ENCODE measurements around the gene ANTXR1. TPM values are rescaled to one million over a fixed set of nuclear protein-coding genes. Genes with fewer than 3 reads are reported as not detected.

The ANTXR1 gene
- total RNA-seq, 1 donor from 2014 or later = 144 TPM

DNA sequence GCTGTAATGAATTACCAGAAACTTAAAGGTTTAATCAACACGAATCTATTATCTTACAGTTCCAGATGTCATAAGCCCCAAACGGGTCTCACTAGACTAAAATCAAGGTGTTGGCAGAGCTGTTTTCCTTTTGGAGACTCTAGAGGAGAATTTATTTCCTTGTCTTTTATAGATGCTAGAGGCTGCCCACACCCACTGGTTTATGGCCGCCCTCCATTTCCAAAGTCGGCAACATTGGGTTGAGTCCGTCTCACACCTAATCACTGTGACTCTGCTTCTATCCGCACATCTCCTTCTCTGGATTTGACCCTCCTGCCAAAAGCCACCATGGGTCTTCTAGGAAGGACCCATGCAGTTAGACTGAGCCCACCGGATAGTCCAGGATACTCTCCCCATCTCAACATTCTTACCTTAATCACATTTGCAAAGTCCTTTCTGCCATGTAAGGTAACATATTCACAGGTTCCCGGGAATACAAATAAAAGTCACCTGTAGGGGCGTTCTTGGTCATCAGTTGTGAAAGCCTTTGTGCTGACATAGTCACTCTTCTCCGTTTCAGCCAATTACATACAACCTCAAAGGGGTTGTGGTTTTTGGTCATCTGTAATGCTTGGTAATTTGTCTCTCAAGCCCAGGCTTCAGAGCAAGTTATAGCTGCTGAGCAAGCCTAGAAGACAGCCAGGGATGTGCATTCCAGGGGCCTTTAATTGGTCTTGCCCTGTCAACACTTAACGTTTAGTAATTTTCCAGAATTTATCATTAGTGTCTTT lies 179.4 kb downstream of the ANTXR1 start:
- TF ChIP-seq, protein P1, sequence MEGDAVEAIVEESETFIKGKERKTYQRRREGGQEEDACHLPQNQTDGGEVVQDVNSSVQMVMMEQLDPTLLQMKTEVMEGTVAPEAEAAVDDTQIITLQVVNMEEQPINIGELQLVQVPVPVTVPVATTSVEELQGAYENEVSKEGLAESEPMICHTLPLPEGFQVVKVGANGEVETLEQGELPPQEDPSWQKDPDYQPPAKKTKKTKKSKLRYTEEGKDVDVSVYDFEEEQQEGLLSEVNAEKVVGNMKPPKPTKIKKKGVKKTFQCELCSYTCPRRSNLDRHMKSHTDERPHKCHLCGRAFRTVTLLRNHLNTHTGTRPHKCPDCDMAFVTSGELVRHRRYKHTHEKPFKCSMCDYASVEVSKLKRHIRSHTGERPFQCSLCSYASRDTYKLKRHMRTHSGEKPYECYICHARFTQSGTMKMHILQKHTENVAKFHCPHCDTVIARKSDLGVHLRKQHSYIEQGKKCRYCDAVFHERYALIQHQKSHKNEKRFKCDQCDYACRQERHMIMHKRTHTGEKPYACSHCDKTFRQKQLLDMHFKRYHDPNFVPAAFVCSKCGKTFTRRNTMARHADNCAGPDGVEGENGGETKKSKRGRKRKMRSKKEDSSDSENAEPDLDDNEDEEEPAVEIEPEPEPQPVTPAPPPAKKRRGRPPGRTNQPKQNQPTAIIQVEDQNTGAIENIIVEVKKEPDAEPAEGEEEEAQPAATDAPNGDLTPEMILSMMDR (IDR thresholded peaks at IDR 0.05; ENCODE audit: unreplicated experiment) = no peak
- Mint-ChIP-seq H3K27me3 (ENCODE audit: low read depth) (no peaks in the 10 kb centered on the region), H3K4me1 (peaks cover 17% of the 10 kb centered on the region), H3K27ac (no peak overlapping the region), H3K9me3 (no peaks in the 10 kb centered on the region), H3K4me3 (no peak overlapping the region), H3K36me3 (peaks cover 62% of the 10 kb centered on the region)
- no peak for DNase-seq (ENCODE audit: low spot score in 2 of 2, unreplicated experiment in 2 of 2)

DNA sequence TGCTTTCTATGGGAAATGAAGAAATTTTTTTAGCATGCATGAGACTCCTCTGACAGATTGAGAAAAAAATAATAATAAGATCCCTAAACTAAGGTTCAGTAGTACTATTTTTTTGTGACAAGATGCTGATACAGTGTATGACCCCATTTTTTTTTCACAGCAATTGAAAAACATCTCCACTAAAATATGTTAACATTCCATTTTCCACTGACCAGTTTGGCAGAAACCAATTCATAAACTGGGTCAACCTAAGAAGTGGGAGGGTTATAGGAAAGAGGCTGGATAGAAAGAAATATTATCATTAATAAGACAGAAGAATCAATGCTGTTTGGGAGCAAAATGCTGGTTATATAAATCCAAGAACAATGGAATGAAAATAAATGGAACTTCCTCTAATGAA lies 182.7 kb downstream of the ANTXR1 start:
- peaks cover 62% of the 10 kb centered on the region for H3K36me3 Mint-ChIP-seq
- TF ChIP-seq, protein P1 (IDR thresholded peaks at IDR 0.05; ENCODE audit: unreplicated experiment) = no peak
- H3K27me3 Mint-ChIP-seq (ENCODE audit: low read depth) = no peaks in the 10 kb centered on the region
- H3K4me1 Mint-ChIP-seq = peaks cover 12% of the 10 kb centered on the region
- DNase-seq (ENCODE audit: low spot score in 2 of 2, unreplicated experiment in 2 of 2) = no peak
- no peaks in the 10 kb centered on the region for H3K9me3 Mint-ChIP-seq
- H3K4me3 Mint-ChIP-seq = no peak overlapping the region
- H3K27ac Mint-ChIP-seq = no peak overlapping the region

DNA sequence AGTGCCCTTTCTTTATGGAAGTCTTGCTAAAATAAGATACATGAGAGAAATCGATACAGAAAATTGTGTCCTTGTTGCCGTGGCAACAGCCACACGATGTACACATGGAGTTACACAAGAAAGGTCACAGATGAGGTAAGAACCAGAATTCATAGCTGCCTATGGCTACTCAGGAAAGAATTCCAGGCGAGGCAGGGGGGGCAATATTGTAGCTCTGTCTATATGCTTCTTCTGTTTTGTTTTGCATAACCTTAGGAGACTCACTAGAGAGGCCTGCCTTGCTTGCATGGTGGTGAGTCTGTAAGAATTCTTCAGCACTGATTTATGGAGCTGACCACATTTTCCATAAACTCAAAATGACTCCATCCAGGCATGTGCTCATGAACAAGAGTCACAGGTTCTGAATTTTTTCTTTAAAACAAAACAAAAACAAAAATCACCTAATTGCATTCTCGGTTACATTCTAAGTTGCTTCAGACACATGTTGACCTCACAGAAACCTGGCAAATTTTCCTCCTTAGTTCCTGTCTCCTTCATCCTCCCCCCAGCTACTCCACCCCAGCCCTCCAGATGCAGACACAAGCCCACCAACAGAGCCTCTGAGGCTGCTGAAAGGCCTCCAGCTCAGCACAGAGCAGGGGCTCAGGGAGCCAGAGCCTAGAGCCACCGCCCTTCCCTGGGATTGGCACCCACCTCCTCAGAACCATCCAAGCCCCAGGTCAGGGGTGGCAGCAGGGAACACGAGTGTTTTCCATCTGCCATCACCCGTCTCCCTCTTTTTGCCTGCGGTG lies 183.5 kb downstream of the ANTXR1 start:
- no peaks in the 10 kb centered on the region for H3K27me3 Mint-ChIP-seq (ENCODE audit: low read depth)
- H3K4me3 Mint-ChIP-seq = no peak overlapping the region
- no peak overlapping the region for H3K27ac Mint-ChIP-seq
- H3K9me3 Mint-ChIP-seq = no peaks in the 10 kb centered on the region
- peaks cover 7% of the 10 kb centered on the region for H3K4me1 Mint-ChIP-seq
- peaks cover 59% of the 10 kb centered on the region for H3K36me3 Mint-ChIP-seq
- TF ChIP-seq, protein P1 (IDR thresholded peaks at IDR 0.05; ENCODE audit: unreplicated experiment) = no peak
- no peak for DNase-seq (ENCODE audit: low spot score in 2 of 2, unreplicated experiment in 2 of 2)

DNA sequence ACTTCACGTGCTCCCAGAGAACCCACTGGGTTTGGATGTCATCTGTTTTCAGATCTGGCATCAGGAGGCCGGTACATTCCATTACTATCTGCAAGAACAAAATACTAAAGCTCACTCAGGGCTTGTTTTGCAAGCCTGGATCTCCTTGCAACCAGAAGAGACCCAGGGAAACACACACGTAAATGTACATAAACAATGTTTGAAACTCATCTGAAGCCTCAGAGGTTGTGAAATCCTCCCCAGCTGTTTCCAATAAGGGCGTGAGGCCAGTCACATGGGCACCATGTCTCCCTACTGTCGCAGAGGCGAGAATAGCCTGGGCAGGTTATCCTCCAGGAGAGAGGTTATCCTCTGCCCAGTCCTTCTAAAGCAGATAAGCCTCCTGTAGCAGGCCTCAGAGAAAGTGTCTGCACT lies 187.1 kb downstream of the ANTXR1 start:
- TF ChIP-seq, protein P1 (IDR thresholded peaks at IDR 0.05; ENCODE audit: unreplicated experiment) = no peak
- H3K9me3 Mint-ChIP-seq = no peaks in the 10 kb centered on the region
- peaks cover 42% of the 10 kb centered on the region for H3K36me3 Mint-ChIP-seq
- H3K27ac Mint-ChIP-seq = no peak overlapping the region
- no peaks in the 10 kb centered on the region for H3K27me3 Mint-ChIP-seq (ENCODE audit: low read depth)
- DNase-seq (ENCODE audit: low spot score in 2 of 2, unreplicated experiment in 2 of 2) = no peak
- no peak overlapping the region for H3K4me3 Mint-ChIP-seq
- H3K4me1 Mint-ChIP-seq = peaks cover 3% of the 10 kb centered on the region

DNA sequence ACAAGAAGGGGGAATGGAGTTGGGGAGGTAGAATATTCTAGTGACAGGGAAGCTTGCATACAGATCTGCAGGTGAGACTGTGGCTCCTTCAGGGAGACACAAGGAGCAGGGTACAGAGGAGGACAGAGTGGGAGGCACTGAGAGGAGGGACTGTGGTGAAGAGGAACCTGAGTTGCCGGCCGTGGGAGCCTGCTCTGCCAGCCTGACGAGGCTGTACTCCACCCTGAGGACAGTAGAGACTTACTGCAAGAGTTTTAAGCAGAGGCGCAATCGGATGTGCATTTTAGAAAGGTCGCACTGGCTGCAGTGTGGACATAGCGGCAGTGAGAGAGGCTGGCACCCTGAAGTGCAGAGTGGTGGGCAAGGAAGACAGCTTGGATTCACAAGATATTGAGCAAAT lies 188.3 kb downstream of the ANTXR1 start:
- H3K9me3 Mint-ChIP-seq = no peaks in the 10 kb centered on the region
- peaks cover 3% of the 10 kb centered on the region for H3K4me1 Mint-ChIP-seq
- H3K27ac Mint-ChIP-seq = no peak overlapping the region
- no peak for DNase-seq (ENCODE audit: low spot score in 2 of 2, unreplicated experiment in 2 of 2)
- H3K36me3 Mint-ChIP-seq = peaks cover 31% of the 10 kb centered on the region
- no peak overlapping the region for H3K4me3 Mint-ChIP-seq
- TF ChIP-seq, protein P1 (IDR thresholded peaks at IDR 0.05; ENCODE audit: unreplicated experiment) = no peak
- no peaks in the 10 kb centered on the region for H3K27me3 Mint-ChIP-seq (ENCODE audit: low read depth)
